ENCODE data around the gene SLC4A1AP. TPM values are rescaled to one million over a fixed set of nuclear protein-coding genes. Genes with fewer than 3 reads are reported as not detected.

Gene SLC4A1AP
- total RNA-seq, 2 experiments from 2014 or later: 27.8 to 28.7 TPM

DNA sequence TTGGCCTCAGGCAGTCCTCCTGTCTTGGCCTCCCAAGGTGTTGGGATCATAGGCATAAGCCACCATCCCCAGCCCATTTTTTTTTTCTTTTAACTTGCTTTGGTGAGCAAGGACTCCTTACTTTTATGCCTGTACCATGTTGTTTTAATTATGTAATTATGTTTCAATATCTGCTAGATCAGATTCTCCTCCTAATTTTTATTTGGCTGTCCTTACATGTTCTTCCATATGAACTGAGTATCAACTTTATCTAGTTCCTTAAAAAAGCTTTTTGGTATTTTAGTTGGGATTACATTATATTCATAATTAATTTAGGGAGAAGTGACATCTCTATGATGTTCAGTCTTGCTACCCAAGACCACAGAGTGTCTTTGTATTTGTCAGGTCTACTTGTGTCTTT is 18.5 kb upstream of the SLC4A1AP start:
- ChIA-PET CTCF (no interaction called here), POLR2A (no interaction called here)

DNA sequence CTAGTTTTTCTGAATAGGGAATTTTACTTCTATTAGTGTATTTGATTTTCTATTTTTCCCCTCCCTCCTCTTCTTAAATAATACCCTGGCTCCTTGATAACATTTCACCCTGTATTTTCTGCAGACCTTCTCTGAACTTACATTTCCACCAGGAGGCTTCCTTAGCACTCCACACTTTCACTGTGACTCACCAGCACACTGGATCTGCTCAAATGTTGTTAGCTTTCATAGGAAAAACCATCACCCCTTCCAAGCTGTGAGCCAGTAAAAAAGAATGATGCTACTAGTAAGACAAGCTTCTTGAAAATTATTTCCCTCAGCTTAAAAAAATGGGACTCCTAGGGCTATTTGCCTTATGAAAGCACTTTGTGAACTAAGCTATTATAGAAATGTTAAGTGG is 16.4 kb upstream of the SLC4A1AP start:
- ChIA-PET POLR2A (interaction anchor here (0.9 kb wide), 1 partner anchor 14 kb away, joined by 3 read pairs; no protein-coding TSS in a partner anchor), CTCF (no interaction called here)

DNA sequence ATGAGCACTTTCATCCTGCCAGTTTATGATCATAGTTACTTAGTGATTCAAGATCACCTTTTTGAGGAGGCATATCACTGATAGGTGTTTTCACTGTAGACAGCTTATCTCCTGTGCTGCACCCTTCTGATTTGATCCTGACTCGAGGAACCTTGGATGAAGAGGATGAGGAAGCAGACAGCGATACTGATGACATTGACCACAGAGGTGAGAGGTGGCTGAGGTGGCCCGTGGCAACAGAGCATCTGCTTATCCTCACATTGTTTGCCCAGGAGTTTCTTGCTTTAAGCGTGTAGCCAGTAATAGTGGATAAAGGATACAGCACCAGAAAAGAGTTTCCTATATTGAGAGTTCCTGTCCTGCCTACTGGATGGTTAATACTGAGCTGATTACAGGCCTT is 16.0 kb upstream of the SLC4A1AP start:
- ChIA-PET CTCF (no interaction called here), POLR2A (no interaction called here)

DNA sequence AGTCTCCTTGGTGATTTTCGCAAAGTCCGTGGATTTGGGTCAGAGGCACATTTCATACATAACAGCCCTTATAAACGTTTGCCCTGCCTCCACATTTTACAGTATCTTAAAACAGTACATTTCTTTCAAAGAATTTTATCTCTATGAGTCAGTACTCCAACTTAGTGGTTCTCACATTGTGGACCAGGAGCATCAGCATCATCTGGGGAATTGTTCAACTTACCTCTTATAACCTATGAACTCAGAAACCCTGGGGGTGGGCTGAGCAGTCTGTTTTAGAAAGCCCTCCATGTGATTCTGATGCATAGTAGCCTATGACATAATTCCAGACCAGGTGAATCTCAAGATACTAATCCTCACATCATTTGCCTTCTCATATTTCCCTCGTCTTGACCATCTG is 12.6 kb upstream of the SLC4A1AP start:
- POLR2A ChIA-PET: no interaction called here

DNA sequence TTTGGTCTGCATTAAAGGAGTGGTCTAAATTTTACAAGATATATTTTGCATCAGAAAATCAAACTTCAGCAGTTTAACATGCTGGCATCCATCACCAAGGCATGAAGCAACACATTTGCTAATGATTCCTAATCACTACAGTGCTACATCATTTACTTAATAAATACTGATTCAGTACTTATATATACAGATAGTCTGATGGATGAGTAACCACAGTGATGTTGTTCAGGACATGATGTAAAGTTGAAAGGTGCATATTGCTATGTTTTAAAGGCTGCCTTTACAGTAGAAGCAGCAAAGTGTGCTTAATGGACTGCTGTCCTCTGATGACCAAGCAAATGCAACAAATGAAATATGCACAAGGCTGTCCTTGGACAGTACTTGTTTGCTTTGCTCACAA is 11.3 kb upstream of the SLC4A1AP start:
- ChIA-PET POLR2A (no interaction called here), CTCF (no interaction called here)

More for the DNA sequence above, 12.6 kb upstream of the SLC4A1AP start:
- CTCF ChIA-PET: no interaction called here

DNA sequence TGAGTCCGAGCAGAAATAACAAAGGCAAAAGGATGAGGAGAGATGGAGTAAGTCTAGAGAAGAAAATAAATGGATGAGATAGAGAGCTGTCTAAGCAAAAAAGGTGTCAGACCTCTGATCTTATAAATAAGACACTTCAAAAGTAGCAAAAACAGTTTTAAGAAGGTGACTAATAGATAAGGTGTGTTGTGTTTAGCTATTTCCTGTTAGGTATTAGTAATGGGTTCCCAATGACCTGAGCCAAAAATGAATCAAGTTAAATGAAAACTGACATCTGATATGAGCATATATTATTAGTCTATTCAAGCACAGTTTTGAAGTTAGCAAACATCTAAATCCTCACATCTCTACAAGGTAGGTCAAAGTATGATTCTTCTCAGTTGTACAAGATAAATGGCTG is 10.9 kb upstream of the SLC4A1AP start:
- ChIA-PET CTCF (interaction anchor here (1.5 kb wide), 1 partner anchor 31 kb away, joined by 3 read pairs; no protein-coding TSS in a partner anchor), POLR2A (interaction anchor here (1.1 kb wide), 1 partner anchor 29 kb away, joined by 3 read pairs; no protein-coding TSS in a partner anchor)

DNA sequence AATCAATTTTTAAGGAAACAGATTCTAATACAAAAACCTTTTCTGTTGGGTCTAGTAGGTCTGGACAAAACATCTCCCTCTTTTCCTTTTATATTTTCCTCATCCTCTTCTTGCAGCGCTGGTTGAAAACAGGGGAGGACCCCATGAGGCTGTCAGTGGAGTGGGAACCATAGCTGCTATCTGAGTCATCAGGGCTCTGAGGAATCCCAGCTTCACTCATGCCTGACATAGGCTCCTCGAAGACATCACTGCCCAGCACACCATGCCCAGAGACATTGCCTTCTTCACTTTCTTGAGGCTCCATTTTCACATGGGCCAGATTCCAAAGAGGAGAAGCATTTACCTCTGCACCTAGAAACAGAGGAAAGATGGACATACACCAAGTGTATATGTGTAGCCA is 10.3 kb upstream of the SLC4A1AP start:
- POLR2A ChIA-PET: interaction anchor here (1.1 kb wide), 1 partner anchor 29 kb away, joined by 3 read pairs; no protein-coding TSS in a partner anchor

DNA sequence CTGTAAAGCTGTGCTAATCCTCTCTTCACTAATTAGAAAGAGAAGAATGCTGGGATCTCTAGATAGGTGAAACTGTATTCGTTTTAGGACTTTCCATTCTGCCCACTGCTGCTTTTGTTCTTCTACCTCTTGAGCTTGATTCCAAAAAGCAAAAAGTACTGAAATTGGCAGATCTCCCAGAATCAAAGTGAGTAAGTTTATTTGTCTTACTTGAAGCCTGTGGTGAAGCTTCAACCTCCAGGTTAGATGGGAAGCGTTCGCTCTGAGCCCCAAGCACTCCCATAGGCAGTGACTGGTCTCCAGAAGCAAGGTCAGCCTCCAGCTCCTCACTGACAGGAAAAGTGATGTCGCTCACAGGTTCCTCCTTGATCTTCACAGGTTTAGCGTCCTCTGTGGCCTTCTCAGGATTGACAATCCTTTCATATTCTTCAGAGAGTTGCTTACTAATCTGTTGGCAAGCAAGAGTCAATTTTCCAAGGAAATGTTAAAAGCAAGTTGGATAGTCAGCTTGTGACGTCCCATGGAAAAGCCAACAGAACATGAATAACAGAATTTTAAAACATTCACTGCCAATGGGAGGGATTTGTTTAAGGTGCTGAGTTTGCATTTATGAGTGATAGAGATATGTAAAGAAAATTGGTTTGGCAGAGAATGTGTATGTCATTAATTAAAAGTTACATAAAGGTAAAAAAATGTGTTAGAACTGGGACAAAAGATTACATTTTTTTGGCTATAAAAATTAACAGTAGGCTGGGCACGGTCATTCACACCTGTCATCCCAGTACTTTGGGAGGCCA is 8.3 kb upstream of the SLC4A1AP start:
- ChIA-PET POLR2A (no interaction called here), CTCF (interaction anchor here (0.9 kb wide), 1 partner anchor 26 kb away, joined by 3 read pairs; no protein-coding TSS in a partner anchor)

More for the DNA sequence above, 10.3 kb upstream of the SLC4A1AP start:
- CTCF ChIA-PET: interaction anchor here (1.5 kb wide), 1 partner anchor 30 kb away, joined by 3 read pairs; no protein-coding TSS in a partner anchor

DNA sequence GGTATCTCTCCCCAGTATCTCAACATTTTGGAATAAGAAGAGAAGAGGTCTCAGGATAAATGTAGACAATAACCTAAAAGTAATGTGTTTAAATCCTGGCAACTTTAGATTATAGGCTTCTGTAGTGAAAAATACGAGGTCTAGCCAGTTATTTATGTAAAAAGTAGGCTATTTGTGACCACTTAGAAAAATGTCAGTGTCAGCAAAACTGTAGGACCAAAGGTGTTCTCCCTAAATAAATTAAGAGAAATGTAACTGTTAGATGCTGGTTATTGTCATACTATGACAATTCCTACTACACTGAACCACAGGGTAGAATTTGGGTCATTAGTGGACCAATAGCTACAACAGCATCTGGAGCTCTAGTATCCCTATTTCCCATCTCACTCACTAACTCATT is 2.3 kb upstream of the SLC4A1AP start:
- CTCF ChIA-PET: no interaction called here
- POLR2A ChIA-PET: no interaction called here

DNA sequence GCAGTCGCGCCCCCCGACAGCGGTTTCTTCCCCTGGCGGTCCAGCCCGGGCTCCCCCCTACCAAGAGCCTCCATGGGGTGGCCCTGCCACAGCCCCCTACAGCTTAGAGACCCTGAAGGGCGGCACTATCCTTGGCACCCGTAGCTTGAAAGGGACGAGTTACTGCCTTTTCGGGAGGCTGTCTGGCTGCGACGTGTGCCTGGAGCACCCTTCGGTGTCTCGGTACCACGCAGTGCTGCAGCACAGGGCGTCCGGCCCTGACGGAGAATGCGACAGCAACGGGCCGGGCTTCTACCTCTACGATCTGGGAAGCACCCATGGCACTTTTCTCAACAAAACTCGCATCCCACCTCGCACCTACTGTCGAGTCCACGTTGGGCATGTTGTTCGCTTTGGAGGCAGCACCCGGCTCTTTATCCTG is 475 bp downstream of the SLC4A1AP start:
- CTCF ChIA-PET: interaction anchor here (1.0 to 2.0 kb wide), 5 partner anchors 10 to 233 kb away, joined by 3 to 10 read pairs (median 5); no protein-coding TSS in a partner anchor
- POLR2A ChIA-PET: interaction anchor here (0.6 kb wide), 2 partner anchors 20 to 746 kb away, joined by 4 to 5 read pairs; no protein-coding TSS in a partner anchor

DNA sequence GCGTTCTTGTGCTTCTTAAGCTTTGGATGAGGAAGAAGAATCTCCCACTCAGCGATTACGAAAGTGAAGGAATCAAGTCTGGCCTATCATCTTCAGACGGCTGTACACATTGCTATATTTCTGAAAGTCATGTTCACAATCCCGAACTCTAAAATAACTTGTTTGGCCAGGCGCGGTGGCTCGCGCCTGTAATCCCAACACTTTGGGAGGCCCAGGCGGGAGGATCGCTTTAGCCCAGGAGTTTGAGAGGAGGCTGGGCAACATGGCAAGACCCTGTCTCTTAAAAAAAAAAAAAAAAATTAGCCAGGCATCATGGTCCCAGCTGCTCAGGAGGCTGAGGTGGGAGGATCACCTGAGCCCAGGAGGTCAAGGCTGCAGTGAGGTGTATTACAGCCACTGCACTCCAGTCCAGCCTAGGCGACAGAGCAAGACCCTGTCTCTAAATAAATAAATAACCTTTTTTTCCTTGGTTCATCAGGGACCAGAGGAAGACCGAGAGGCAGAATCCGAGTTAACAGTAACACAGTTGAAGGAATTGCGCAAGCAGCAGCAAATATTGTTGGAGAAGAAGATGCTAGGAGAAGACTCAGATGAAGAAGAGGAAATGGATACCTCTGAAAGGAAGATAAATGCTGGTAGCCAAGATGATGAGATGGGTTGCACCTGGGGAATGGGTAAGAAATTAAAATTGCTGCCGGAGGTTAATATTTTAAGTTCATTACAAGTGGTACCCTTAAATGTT is 1.1 kb downstream of the SLC4A1AP start:
- POLR2A ChIA-PET: interaction anchor here (0.6 kb wide), 1 partner anchor 746 kb away, joined by 5 read pairs; no protein-coding TSS in a partner anchor
- CTCF ChIA-PET: interaction anchor here (1.6 to 2.0 kb wide), 3 partner anchors 9 to 18 kb away, joined by 5 to 10 read pairs (median 6); no protein-coding TSS in a partner anchor

DNA sequence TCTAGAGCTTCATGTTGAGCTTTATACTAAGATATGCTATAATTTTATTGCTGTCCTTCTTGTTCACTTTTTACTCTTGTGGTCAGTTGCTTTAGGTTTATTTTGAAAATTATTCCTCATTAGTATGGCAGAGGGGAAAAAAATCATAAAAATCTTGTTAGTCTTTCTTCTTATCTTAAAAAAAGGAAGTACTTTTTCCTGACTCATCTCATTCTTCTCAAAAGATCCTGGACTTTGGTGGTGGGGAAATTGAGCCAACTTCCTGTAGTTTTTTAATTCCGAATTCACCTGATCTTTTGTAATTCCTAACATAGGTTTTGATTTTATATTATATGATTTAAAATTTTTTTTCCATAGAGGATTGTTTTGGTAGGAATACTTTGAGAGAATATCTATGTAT is 3.8 kb downstream of the SLC4A1AP start:
- ChIA-PET CTCF (no interaction called here), POLR2A (no interaction called here)

DNA sequence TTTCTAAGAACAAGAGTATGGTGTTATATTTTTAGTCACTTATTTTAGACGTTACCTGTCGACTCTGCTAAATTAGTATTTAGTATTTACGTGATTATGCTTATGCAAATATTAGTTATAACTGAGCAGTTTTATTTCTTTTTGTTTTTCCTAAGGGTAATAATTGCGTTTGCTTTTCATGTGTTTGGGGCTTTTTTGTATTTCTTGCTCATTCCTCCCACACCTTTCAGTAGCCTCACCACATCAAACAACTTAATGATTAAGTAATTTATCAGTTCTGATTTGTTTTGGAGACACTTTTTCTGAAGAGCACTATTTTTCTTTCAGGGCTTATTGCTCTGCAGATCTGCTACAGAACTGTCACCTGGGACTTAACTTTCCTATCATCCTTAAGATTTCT is 7.5 kb downstream of the SLC4A1AP start:
- ChIA-PET POLR2A (no interaction called here), CTCF (no interaction called here)

DNA sequence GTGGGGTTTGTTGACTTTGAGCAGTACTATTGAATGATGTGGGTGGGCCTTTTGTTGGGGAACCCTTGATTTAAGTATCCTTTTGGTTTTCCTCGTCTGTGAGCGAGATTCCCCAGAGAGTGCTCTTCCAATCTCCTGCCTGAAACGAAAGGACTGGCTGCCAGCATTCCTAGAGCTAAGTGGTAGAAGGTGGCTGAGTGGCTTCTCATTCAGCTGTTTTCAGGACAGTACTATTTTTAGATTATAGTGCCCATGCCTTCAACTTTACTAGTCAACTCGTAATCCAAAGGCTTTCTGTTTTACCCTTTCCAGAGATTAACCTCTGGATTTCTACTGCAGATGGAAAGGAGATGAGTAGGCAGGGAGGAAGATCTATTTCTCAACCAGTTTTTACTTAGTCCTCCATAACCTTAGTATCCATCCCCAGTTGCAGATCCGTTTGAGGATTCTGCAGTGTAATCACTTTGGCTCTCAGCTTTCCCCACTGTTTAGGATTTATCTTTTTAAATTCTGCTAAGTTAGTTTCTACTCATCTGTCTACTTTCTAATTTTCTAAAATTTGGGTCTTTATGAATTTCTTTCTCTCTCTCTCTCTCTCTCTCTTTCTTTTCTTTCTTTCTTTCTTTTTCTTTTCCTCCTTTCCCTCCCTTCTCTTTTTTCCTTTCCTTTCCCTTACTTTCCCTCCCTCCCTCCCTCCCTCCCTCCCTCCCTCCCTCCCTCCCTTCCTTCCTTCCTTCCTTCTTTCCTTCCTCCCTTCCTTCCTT is 9.2 kb downstream of the SLC4A1AP start:
- ChIA-PET POLR2A (no interaction called here), CTCF (interaction anchor here (0.6 to 0.9 kb wide), 2 partner anchors 9 to 10 kb away, joined by 3 to 4 read pairs; no protein-coding TSS in a partner anchor)

DNA sequence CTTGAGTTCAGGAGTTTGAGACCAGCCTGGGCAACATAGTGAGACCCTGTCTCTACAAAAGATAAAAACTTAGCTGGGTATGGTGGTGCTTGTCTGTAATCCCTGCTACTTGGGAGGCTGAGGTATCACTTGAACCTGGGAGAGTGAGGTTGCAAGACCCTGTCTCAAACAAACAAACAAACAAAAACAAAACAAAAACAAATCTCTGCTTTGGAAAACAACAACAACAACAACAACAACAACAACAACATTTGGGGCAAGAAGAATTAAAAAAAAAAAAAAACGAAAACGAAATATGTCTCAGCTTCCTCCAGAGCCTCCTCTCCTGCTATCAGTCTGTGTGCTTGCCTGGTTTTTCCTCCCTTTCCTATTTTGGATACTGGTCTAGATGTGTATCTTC is 16.9 kb downstream of the SLC4A1AP start:
- ChIA-PET CTCF (interaction anchor here (1.4 to 1.7 kb wide), 2 partner anchors 12 to 15 kb away, joined by 4 to 6 read pairs; no protein-coding TSS in a partner anchor), POLR2A (no interaction called here)

DNA sequence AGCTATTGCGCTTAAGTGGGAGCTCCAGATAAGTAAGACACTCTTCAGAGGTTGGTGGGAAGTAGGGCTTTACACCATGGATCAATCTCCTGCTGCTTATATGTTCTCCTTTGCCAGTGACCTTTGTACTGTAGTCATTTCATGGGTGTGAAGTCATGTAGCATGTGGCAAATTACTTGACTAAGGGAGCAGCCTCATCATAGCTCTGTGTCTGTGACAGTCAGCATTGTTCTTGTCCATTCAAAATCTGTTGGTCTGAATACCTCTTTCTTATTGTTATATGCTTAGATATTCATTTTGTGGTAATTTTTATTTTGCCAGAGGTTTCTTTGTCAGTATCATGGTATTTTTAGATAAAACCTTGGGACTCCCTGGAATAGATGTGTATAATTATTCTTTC is 18.2 kb downstream of the SLC4A1AP start:
- ChIA-PET POLR2A (interaction anchor here (0.6 to 1.4 kb wide), 4 partner anchors 29 to 1032 kb away, joined by 3 to 6 read pairs (median 4); partner anchors contain the start of gene PPM1G), CTCF (interaction anchor here (0.7 to 2.4 kb wide), 13 partner anchors 8 to 252 kb away, joined by 3 to 13 read pairs (median 5); partner anchors contain the start of genes CCDC121, GPN1, SLC4A1AP and SUPT7L)

DNA sequence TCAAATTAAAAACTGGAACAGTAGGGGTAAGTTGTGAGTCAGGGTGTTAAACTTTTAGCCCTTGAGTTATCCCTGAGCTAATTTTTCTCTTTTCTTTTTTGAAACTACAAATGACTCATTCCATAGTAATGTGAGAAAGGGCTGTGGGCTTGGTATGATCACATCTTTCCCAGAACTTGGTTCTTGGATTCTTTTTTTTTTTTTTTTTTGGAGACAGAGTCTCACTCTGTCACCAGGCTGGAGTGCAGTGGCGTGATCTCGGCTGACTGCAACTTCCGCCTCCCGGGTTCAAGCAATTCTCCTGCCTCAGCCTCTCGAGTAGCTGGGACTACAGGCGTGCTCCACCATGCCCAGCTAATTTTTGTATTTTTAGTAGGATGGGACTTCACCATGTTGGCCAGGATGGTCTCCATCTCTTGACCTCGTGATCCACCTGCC is 18.7 kb downstream of the SLC4A1AP start:
- ChIA-PET POLR2A (interaction anchor here (0.6 to 1.4 kb wide), 5 partner anchors 29 to 1506 kb away, joined by 3 to 6 read pairs (median 4); partner anchors contain the start of gene PPM1G), CTCF (interaction anchor here (0.5 to 2.4 kb wide), 19 partner anchors 9 to 741 kb away, joined by 3 to 13 read pairs (median 5); partner anchors contain the start of genes CCDC121, FNDC4, GCKR and GPN1)

DNA sequence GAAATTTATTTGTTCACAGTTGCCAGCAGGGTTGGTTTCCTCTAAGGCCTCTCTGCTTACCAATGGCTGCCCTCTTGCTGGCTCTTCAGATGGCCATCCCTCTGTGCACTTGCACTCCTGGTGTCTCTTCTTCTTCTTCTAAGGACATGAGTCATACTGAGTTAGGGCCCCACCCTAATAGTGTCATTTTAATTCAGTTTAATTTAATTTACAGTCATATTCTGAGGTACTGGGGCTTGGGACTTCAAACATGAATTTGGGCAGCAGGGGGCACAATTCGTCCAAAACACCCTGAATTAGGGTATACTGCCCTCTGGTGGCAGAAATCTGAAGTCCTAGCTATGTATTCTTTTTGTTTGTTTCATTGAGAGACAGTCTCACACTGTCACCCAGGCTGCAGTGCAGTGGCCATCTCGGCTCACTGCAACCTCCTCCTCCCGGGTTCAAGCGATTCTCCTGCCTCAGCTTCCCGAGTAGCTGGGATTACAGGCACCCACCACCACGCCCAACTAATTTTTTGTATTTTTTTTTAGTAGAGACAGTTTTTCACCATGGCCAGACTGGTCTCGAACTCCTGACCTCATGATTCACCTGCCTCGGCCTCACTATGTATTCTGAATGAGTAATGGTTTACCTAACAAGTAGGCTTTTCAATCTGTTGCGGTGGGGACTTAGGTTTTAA is 19.8 kb downstream of the SLC4A1AP start:
- CTCF ChIA-PET: interaction anchor here (0.5 to 2.4 kb wide), 28 partner anchors 9 to 1510 kb away, joined by 3 to 13 read pairs (median 4); partner anchors contain the start of genes CCDC121, FNDC4, GCKR and GPN1
- POLR2A ChIA-PET: interaction anchor here (0.7 to 0.9 kb wide), 2 partner anchors 276 to 313 kb away, joined by 3 read pairs; partner anchors contain the start of gene SNX17

Data from activated CD8-positive, alpha-beta memory T cell treated with anti-CD3 and anti-CD28 coated beads for 36 hours (primary cell).